GM18907 (cell line): ENCODE measurements around the gene AUTS2.

Source experiments
- ATAC-seq: cut with Tn5 transposase; IDR thresholded peaks from one replicate; pipeline ENCODE4 v1.9.1; 2021; ENCODE audit warnings: mild to moderate bottlenecking, moderate library complexity; ENCODE audit not compliant: unreplicated experiment

Gene AUTS2

DNA sequence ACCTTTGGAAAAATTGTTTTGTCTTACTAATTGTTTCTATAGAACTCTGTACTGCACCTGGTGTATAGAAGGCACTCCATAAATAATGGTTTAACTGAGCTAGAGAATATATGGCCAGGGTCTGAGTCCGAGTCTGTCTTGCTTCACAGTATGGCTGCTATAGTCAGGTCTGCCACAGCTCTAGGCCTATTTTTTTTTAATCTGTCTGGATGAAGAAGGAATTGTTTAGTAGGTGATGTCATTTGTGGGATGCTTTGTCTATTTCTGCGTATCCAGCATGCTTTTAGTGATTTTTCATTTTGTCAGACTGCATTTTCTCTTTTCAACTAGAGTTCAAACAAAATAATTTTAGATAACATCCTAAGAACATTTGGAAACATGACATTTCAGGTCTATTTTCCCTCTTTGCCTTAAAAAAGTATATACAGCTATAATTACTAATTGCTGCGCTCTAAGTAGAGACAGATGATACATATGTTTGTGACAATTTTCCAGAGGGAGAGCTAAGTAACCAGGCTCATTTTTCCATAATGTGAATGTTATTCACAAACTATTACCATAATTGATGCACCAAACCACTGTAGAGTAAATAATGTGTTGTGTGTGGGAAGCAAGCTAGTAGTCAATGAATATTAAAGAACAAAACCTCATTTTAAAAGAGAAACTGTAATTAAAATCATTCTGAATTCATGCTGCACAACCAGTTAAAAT, 361.7 kb downstream of the AUTS2 start:
- ATAC-seq = no peak

DNA sequence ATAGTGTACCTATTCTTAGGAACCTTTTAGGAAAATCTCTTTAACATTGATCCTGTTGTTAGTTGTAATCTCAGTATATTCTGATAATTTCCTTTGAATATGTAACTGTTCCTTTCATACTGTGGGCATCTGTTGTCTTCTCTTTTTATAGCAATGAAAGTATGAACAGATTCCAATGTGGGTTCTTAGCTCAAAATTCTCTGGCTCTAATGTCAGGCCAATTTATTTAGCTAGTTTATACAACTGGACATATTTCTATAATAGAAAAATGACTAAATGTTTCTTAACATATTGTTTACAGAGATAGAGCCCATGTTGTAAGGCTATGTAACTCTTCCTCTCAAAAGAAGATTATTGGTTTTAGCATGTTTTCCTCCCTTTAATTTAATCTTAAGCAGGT, 363.2 kb downstream of the AUTS2 start:
- ATAC-seq = no peak

DNA sequence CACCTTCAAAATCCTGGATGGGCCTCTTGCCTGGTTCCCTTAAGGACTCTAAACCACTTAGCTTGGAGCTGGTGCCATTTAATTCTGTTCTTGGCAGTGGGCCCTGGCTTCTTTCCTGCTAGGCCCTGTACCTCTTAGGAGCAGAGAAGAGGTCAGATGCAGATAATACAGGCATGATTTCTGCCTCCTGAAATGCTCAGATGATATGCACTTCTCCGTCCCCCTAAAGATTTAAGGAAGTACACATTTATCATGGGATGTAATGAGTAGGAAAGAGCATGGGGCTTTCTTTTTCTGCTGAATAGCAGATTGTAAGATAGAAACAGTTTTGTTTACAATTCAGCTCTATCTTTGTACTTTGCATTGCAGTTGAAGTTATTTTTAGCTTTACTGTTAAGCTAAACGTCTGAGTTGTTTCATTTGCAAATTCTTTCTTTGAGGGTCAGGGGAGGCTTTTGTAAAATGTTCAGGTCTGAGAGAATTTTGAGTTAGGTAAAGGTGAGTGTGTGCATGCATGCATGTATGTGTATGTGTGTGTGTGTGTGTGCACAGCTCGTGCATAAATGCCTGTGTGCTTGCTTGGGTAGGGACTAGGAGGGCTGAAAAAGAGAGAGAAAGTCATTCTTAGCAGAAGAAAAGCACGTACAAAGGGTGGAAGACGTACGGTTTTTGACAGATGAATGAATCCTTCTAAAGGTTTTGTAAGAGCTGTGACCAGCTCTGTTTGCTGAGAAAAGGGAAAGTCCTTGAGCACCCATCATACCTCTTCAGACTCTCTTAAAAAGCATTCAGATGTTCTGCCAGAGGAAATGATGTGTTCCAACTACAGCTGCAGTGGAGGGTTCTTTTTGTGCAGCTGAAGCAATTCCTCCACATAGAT, 364.2 kb downstream of the AUTS2 start:
- no peak for ATAC-seq

DNA sequence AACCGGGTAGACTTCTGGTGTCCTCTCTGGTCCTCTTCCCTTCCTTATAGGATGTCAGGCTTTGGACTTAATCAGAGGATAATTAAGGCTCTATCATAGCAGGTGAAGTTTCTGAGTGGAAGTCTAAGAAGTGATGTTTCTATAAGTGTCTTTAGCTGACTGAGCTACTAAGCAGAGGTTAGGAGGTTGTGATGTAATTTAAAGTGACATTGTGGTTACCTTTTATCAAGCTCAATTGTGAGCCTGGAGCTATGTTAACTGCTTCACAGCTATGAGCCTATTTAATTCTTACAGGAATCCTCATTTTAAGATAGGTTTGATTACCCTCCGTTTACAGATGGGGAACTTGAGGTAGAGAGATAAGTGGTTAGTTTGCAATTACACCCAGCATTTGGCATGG, 365.1 kb downstream of the AUTS2 start:
- ATAC-seq = no peak

DNA sequence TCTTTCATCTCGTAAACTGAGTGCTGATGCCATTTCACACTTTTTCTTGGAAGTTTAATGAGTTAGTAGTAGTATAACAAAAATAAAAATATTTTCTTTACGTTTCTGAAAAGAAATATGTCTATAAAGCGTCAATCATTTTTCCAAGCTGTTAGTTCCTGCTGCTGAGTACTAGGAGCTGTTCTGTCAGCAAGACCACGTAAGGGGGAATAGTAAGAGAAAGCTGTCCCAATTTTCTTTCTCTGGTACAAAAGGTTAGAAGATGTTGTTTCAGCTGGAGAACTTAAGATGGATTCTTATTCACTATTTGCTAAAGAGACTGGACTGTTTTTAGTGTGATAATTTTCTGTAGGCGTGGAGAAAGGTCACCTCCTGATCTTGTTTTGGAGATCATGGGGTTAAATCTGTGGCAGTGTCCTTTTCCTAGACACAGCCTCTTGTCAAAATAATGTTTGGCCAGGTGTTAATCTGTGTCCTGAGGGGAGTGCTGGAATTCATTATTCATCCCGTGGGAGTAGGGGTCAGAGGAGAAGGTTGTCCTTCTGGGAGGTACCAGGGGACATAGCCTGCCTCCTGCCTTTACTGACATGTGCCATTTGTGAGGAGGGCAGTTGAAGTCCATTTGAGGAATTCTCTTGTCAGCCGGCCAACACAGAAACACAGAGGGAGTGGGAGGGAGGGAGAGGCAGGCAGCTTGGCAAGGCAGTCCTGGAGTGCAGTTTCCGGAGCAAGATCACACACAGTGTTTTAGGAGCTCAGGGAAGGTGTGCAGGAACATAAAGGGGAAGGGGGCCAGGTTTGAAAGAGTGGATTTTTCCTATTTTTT, 368.7 kb downstream of the AUTS2 start:
- ATAC-seq = no peak

DNA sequence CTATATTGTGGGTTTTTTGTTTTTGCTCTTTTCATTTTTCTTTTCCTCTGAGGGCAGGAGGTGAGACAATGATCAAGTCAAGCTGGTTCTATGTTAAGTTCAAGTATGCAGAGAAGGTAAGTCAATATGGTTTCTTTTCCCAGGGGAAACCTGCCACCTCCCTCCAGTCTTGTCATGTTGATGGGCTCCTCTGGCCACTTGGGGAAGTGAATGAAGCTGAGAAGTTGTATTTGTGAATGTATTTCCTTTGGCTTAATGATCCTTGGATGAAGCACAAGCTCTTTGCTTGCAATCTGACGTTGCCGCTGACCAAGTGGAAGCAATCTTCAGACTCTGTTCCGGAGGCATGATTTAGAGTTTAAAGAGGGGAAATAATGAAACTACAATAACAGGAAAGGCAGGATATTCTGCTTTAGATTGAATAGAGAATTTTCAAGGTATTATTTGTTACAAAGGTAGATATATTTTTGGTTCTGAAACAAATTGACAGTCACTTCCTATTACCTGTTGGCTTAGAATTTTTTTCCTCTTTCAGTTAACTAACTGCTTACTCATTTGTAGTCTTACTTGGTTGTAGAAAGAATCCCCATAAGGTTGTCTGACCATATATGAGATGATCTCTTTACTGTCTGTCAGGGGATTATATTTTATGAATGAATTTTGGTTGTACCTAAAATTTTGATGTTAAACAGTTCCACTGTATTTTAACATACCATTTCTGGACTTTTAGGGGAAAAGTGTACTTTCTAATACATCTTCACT, 369.6 kb downstream of the AUTS2 start:
- no peak for ATAC-seq

DNA sequence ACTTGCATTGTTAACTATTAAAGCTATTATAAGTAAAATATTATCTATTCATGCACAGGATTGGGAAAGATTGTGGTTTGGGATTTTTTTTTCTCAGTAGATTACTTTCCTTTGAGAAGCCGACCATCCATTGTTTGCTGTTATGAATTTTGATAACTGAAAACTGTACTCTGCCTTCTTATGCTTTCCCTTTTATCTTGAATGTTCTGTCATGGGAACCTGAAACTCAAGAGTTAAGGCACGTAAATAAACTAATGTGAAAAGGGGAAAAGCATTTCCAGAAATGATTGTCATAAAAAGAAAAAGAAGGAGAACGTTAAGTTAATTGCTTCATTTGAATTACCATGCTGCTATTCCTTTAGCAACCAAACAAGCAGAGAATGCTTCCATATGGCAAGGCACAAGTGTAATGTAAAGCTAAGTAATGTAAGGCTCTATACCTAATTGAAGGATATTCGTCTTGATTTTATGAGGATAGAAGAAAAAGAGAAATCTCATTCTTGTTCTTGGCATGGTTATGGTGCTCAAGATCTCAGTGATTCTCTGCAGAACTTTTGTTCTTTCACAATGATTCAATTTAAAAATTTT, 370.8 kb downstream of the AUTS2 start:
- no peak for ATAC-seq

DNA sequence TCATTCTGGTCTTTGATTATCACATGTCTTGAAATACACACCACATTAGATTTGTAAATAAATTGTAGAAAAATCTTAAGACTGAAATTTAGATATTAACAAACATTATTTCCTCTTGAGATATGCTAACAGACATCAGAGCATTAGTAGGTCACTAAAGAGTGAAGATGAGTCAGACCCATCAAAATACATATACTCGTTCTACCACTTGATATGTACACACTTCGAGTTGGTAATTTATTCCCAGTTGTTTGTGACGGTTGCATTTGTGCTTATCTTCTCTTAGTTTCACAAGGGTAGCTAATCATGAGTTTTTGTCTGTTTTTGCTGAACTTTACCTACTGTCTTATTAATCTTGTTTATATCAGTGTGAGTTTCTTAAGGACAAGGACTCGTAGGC, 383.4 kb downstream of the AUTS2 start:
- no peak for ATAC-seq

DNA sequence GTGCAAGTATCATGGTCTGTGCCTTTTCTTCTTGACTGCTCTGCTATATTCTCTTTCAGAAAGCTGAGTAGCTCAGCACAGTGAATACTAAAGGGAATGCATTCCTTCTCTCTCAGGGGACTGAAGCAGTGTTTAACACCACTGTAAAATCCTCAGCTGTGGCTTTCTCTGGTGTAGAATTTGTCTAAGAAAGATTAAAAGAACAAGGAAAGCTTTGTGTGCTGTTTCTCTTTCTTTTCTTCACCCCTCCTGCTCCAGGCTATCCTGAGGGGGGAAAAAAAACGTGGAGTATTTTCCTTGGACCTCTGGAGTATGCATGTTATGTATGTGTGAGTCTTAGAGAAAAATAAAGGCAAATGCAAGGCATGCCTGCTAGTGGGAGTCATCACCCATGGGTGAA, 383.9 kb downstream of the AUTS2 start:
- no peak for ATAC-seq

DNA sequence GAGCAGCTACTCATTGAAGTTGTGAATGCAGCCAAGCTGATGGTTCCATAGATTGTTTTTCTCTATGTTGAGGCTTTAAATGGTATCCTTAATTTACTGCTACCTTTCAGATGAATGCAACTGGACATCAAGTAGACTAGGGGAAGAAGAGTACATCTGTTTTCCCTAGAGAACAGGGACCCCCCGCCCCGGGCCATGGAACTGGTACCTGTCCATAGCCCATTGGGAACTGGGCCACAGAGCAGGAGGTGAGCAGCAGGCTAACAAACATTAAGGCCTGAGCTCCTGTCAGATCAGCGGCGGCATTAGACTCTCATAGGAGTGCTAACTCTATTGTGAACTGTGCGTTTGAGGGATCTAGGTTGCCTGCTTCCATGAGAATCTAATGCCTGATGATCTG, 391.3 kb downstream of the AUTS2 start:
- ATAC-seq = no peak

DNA sequence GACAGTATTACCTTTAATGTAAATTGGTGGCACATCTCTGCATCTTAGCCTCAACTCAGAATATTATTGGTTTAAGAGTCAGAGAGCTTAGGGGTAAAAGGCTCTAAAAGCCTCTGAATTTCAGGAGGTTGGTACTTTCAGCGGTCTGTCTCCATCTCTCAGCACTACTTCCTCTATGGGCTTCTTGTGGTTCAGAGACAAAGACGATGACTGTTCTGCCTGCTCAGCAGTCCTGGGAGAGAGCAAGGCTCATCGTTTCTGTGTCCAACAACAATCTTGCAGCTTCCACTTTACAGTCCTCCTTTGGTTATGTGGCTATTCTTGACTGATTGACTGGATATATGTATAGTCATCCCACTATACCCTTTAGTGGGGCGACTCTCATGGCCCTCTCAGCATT, 394.7 kb downstream of the AUTS2 start:
- no peak for ATAC-seq

DNA sequence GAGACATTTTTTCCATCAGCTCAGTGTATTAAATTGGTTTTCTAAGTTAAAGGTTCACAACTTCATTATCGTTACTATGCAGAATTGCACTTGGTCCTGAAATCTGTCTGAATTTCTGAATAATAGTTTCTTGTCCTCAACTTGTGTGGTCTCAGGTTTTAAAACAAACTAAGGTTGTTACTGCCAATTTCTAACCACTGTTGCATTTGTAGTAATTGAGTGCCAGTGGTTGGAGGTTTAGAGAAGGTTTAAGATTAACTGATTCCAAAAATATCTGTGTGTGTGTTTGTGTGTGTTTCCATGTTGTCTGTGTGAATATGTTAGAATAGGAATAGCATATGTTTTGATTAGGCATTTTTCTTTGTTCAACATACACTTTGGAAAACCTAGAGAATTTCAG, 395.9 kb downstream of the AUTS2 start:
- ATAC-seq = no peak

DNA sequence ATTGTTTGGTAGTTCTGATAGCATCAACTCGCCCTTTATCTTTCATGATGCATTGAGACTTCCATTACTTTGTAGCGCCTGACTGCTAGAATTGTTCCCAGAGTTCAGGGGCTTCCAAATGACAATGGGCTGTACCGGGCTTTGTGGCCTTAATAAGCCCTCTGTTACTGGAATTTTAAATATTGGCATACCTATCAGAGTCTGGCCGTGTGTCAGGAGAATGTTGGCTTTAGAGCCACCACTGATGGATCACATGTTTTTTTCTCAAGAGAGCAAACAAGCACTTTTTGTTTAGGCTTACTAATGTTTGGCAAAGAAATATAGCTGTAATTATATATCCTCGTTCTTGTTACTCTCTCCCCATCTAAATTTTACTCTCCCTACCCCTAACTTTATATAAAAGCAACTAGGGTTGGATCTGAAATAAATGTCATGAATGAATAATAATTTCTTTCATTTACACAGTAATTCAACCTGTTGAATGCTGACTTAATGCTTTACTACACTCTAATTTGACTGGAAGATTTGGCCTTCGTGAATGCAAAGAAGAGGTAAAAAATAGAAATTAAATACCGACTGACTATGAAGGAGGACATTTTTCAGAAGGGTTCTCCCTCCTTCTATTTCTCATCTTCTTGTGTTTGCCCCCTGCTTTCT, 396.7 kb downstream of the AUTS2 start:
- ATAC-seq = no peak

DNA sequence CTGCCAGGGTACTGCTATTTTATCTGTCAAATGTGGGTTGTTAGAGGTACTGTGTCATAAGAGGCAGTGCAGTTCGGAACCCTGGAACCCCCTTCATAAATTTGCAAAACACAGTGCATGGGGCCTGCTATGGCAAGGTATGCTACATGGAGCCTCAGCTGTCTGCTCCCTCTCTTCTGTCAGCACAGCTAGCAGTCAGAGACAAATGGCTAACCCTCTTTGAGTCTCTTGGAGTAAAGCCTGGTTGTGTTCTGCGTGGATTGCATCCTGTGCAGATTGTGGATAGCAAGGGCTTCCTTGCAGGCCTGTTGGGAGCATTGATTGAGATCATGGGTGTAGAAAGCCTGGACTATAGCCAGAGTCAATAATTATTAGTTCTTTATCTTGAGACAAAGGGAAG, 397.8 kb downstream of the AUTS2 start:
- ATAC-seq = no peak

DNA sequence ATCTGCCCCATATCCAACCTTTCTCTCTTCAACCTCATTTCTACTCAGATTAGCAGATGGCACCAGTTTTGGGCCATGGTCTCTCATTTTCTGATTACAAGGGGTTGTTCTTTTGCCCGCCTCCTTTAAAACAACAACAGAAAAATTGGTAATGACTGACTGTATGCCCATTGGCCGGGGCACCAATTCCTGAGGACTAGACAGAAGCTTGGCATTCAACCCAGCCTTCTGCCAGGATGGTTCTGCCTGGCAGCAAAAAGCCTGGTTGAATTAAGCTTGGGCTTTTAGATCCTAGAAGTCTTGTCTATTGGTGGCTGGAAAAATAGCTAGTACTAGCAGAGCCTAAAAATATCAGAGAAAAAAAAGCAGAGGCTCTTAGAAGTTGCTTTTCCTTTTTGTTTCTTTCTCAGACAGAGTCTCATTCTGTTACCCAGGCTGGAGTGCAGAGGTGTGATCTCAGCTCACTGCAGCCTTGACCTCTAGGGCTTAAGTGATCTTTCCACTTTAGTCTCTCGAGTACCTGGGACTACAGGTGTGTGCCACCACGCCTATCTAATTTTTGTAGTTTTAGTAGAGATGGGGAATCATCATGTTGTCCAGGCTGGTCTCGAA, 402.6 kb downstream of the AUTS2 start:
- no peak for ATAC-seq

DNA sequence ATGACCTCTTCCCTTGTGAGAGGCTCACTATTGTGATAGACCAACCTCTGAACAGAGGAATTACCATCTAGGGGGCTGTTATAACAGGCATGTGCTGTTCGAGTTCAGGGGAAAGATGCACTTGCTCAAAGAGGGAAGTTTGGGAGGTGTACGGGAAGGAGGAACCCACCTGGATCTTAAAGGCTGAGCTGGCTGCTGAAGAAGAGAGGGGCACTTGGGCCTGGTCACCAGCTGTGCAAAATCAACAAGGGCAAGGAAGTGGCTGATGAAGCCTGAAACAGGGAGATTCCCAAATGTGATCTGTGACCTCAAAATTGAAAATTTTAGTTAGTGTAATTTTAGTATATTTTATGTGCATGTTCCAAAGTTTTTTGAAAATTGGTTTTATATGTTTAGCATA, 407.2 kb downstream of the AUTS2 start:
- no peak for ATAC-seq

DNA sequence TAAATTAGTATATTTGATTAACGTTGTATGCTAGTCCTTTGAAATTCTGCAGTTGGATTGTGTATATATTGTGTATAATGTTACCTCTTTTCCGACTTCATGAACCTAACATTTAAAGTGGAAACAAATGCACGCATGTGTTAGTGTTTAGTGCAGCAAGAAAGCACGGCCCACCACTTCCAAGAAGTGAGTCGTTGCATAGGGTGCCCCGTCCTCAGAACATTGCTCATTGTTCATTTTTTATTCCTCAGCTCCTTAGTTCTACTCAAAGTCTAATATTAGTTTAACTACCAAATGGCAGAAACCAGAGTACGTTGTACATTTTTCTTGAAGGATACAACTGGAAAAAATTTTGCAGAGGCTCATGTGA, 407.6 kb downstream of the AUTS2 start:
- no peak for ATAC-seq

DNA sequence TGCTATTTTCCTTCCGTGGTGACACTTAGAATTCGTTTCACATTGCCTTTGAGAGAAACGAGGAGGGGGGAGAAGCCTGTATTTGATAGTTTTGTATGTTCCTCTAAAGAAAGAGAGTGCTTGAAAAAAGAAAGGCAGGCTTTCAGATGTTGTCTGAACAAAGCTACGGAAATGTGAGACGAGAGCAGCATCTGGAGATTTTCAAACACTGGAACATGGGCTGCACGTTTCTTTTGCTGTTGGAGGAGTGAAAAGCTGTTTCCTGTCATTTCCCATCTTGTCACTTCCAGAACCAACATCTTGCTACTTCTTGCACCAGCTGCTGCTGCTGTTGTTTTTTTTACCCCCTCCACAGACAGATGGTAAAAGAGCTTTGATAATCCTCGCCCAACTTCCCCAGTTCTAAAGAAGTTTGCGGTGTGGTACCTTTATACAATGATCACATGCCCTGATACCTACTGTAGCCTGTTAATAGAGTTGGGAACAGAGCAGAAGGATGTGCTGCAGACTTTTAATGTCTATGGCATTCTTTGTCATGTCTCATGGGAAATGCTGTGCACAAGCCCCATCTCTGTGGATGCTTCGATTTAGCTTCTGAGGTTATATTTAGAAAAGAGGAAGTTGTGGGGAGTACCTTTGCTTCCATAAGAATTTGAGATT, 408.1 kb downstream of the AUTS2 start:
- ATAC-seq = no peak

DNA sequence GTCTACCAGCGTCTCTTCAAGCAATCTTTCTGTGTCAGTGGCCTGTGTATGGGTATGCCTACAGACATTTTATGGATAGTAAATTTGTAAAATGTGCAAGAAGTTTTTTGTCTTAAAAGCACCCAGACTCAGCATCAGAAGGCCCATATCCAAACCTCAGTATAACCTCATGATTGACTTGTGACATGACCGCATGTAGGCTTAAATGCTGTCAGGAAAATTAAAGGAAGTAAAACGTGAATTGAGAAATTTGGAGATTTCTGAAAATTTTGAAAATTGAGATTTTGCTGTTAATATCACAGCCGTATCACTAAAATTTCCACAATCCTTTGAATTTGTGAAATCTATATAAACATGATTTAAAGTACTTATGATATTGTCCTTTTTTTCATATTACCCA, 410.2 kb downstream of the AUTS2 start:
- no peak for ATAC-seq
